OCI-LY7 (cell line): ENCODE data around the gene GPR84.

ENCODE experiments used
- EZH2phosphoT487 ChIP-seq: fragments of 200-600 bp; sonication (generic); IDR thresholded peaks from 2 replicates; pipeline ENCODE4 v1.6.1; 2018; ENCODE audit warnings: low read depth, borderline replicate concordance, mild to moderate bottlenecking, mixed run types, antibody characterized with exemption, low read length, moderate library complexity, mixed read lengths
- TF ChIP-seq, protein P1 (sequence below): fragments of 200-600 bp; sonication (generic); conservative IDR thresholded peaks from 2 replicates; pipeline ENCODE4 v1.5.1; 2014; ENCODE audit warnings: mild to moderate bottlenecking, antibody characterized with exemption, low read length, moderate library complexity, mixed read lengths

DNA sequence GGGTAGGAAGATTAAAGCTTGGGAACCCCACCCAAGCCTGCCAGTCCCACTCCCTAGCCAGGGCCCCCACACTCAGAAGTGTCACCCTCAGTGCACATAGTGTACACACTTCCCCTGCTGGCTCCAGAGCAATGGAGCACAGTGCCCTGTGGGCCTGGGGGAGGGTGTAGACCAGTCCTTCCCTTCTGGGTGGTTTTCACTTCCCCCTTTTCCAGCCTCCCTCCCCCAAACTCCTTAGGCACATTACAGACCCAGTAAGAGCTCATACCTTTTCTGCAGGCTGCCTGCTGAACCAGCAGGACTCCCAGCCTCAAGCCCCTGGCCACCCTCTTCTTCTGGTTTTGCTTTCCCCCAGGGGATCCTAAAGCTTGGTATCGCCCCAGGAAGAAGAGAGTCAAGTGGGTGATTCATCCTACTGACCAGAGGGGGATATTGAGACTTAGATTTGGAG, 20.3 kb upstream of the GPR84 start, which contains the start of gene ZNF385A:
- TF ChIP-seq, protein P1, sequence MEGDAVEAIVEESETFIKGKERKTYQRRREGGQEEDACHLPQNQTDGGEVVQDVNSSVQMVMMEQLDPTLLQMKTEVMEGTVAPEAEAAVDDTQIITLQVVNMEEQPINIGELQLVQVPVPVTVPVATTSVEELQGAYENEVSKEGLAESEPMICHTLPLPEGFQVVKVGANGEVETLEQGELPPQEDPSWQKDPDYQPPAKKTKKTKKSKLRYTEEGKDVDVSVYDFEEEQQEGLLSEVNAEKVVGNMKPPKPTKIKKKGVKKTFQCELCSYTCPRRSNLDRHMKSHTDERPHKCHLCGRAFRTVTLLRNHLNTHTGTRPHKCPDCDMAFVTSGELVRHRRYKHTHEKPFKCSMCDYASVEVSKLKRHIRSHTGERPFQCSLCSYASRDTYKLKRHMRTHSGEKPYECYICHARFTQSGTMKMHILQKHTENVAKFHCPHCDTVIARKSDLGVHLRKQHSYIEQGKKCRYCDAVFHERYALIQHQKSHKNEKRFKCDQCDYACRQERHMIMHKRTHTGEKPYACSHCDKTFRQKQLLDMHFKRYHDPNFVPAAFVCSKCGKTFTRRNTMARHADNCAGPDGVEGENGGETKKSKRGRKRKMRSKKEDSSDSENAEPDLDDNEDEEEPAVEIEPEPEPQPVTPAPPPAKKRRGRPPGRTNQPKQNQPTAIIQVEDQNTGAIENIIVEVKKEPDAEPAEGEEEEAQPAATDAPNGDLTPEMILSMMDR, result no peak
- no peak for TF ChIP-seq EZH2phosphoT487
